HepG2 (cell line): Measurements from ENCODE around the gene HLF. TPM values are rescaled to one million over a fixed set of nuclear protein-coding genes. Genes with fewer than 3 reads are reported as not detected.

Experiments
- ATF7 ChIP-seq, 2 experiments: fragments of 450-650 bp in 1 of 2; sonication (generic) in 1 of 2; formaldehyde crosslinking in 1 of 2; IDR thresholded peaks; 2 replicates each; pipeline versions ENCODE4 v1.4.0 to v1.6.1; 2016 to 2020; ENCODE audit warnings: antibody characterized with exemption in 1 of 2, mild to moderate bottlenecking in 1 of 2, missing genetic modification reagents in 1 of 2
- ETV5 ChIP-seq: IDR thresholded peaks from 2 replicates; pipeline ENCODE4 v1.6.1; 2018; ENCODE audit warnings: missing biosample characterization, missing genetic modification reagents, inconsistent platforms, borderline replicate concordance
- MEIS2 ChIP-seq: sonication (generic); formaldehyde crosslinking; IDR thresholded peaks from 2 replicates; pipeline ENCODE4 v1.9.0; 2021; ENCODE audit warnings: mild to moderate bottlenecking, missing genetic modification reagents
- MXI1 ChIP-seq: IDR thresholded peaks from 3 replicates; pipeline ENCODE4 v1.6.1; 2012; ENCODE audit warnings: low read depth, low read length, inconsistent platforms, borderline replicate concordance
- MYC ChIP-seq: sonication (generic); formaldehyde crosslinking; IDR thresholded peaks from 2 replicates; pipeline ENCODE4 v1.9.0; 2021; ENCODE audit warnings: missing genetic modification reagents, borderline replicate concordance
- NR2C2 ChIP-seq: sonication (generic); formaldehyde crosslinking; IDR thresholded peaks from 2 replicates; pipeline ENCODE4 v1.4.0; 2020; ENCODE audit warnings: missing genetic modification reagents, mild to moderate bottlenecking, moderate library complexity, borderline replicate concordance
- REL ChIP-seq: sonication (generic); formaldehyde crosslinking; conservative IDR thresholded peaks from 2 replicates; pipeline ENCODE4 v1.8.0; 2022; ENCODE audit warnings: mild to moderate bottlenecking, missing genetic modification reagents, moderate library complexity
- SOX13 ChIP-seq, 3 experiments: fragments of 450-650 bp in 1 of 3; sonication (generic) in 1 of 3; formaldehyde crosslinking in 1 of 3; IDR thresholded peaks in 2 of 3; conservative IDR thresholded peaks in 1 of 3; 2 replicates each; pipeline versions ENCODE4 v1.5.0 to v1.6.1; 2016 to 2020; ENCODE audit warnings: antibody characterized with exemption in 1 of 3, mild to moderate bottlenecking in 1 of 3, missing compliant biosample characterization in 1 of 3, missing genetic modification reagents in 1 of 3, moderate library complexity in 1 of 3
- SP5 ChIP-seq: IDR thresholded peaks from 2 replicates; pipeline ENCODE4 v1.6.1; 2016; ENCODE audit warnings: low read depth, borderline replicate concordance
- TOPORS ChIP-seq: sonication (generic); formaldehyde crosslinking; IDR thresholded peaks from 2 replicates; pipeline ENCODE4 v1.8.0; 2023; ENCODE audit warnings: mild to moderate bottlenecking, missing genetic modification reagents
- ZFP41 ChIP-seq: sonication (generic); formaldehyde crosslinking; IDR thresholded peaks from 2 replicates; pipeline ENCODE4 v1.4.0; 2020; ENCODE audit warnings: mild to moderate bottlenecking, missing genetic modification reagents, borderline replicate concordance
- ZNF224 ChIP-seq: sonication (generic); formaldehyde crosslinking; IDR thresholded peaks from 2 replicates; pipeline ENCODE4 v1.5.0; 2020; ENCODE audit warnings: mild to moderate bottlenecking, missing genetic modification reagents
- ZNF501 ChIP-seq: sonication (generic); formaldehyde crosslinking; IDR thresholded peaks from 2 replicates; pipeline ENCODE4 v1.5.1; 2020; ENCODE audit warnings: mild to moderate bottlenecking, moderate library complexity, missing genetic modification reagents
- ZNF550 ChIP-seq: sonication (generic); formaldehyde crosslinking; IDR thresholded peaks from 2 replicates; pipeline ENCODE4 v1.4.0; 2020; ENCODE audit warnings: mild to moderate bottlenecking, missing genetic modification reagents, borderline replicate concordance
- ZNF619 ChIP-seq: sonication (generic); formaldehyde crosslinking; IDR thresholded peaks from 2 replicates; pipeline ENCODE4 v1.4.0; 2020; ENCODE audit warnings: mild to moderate bottlenecking, missing genetic modification reagents
- polyA plus RNA-seq, 8 experiments: library from polyadenylated mRNA; depleted of rRNA in 3 of 8; stranded (reverse) in 7 of 8; unstranded in 1 of 8; fragments of >200 nt; fragmentation: Illumina TruSeq in 4 of 8; extraction: Trizol in 4 of 8; gene quantifications; 2 replicates each; pipeline versions ENCODE4 v1.2.1 to v1.2.3, GENCODE V29; 2011 to 2016; ENCODE audit warnings: low read depth in 4 of 8, missing spikeins in 1 of 8, mixed read lengths in 1 of 8; ENCODE audit not compliant: insufficient read depth in 1 of 8
- total RNA-seq, 5 experiments: library from RNA; depleted of rRNA; stranded (reverse); fragments of >200 nt; fragmentation: Illumina TruSeq; extraction: Trizol; gene quantifications; 2 replicates each; pipeline ENCODE4 v1.2.3, GENCODE V29; 2016; ENCODE audit warnings: low read depth in 1 of 5
- TF ChIP-seq, protein P1 (sequence below): sonication (generic); formaldehyde crosslinking; IDR thresholded peaks from 2 replicates; pipeline ENCODE4 v1.4.0; 2020; ENCODE audit warnings: missing genetic modification reagents
- TF ChIP-seq, protein P2 (sequence below): sonication (generic); formaldehyde crosslinking; IDR thresholded peaks from 2 replicates; pipeline ENCODE4 v1.5.0; 2020; ENCODE audit warnings: mild to moderate bottlenecking, missing genetic modification reagents
- TF ChIP-seq, protein P3 (sequence below): sonication (generic); formaldehyde crosslinking; IDR thresholded peaks from 2 replicates; pipeline ENCODE4 v1.8.0; 2022; ENCODE audit warnings: mild to moderate bottlenecking, missing genetic modification reagents, borderline replicate concordance
- TF ChIP-seq, protein P4 (sequence below): sonication (generic); formaldehyde crosslinking; IDR thresholded peaks from 2 replicates; pipeline ENCODE4 v1.8.1; 2022; ENCODE audit warnings: mild to moderate bottlenecking, missing genetic modification reagents
- TF ChIP-seq, protein P5 (sequence below): sonication (generic); formaldehyde crosslinking; IDR thresholded peaks from 2 replicates; pipeline ENCODE4 v1.5.1; 2020; ENCODE audit warnings: missing genetic modification reagents, mild to moderate bottlenecking, borderline replicate concordance

Gene HLF
- total and polyA plus RNA-seq, 2 of the 13 experiments (the other 11 are each of a cell fraction or from before 2014, with no cell fraction given), result 202 to 346 TPM

DNA sequence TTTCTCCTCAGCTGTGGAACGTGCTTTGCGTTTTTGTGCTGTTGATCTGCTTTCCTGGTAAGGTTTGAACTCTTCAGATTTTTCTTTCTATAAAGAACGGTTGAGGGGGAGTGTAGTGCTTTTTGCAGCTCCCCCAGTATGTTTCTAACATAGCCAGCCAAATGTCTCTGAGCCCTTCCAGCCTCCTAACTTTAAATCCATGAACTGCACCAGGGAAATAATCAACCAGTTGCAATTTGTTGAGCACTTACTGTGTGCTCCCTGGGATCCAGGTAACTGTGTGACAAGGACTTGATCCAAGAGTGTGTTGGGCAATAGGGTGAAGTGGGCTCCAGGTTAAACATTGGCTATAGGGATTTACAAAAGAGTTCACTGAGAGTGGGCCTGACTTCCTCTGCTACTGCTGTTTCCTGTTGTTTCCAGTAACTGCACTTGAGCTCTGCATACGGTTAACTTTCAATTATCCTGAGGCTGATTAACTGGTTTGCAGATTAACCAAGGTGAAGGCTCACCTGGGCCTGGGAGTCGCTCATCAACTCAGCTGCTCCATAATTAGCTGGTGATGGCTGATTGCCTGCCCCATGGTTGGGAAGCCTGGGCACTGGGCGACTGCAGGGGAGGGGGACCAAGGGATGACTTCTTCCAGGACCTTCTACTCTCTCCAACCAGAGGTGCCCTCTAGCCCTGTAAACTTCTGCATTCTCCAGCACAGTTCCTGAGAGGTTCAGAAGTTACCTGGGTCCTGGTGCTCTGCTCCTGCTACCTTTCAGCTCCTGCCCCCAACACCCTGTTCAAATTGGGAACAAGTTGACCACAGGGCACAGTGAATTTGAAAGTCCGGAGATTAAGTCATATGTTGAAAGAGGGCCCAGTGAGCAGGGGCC is 19.5 kb downstream of the HLF start (continued):
- TF ChIP-seq TOPORS (CRISPR knock-in tag) (no peak; the same call in 1 of the 2 replicates), MXI1 (no peak), REL (peak; percentile 83), ZNF501 (peak; percentile 76), NR2C2 (CRISPR knock-in tag) (peak; percentile 73), SOX13 (IDR thresholded peaks at IDR 0.05) (peak; percentile 71), SOX13 (CRISPR knock-in tag; conservative IDR thresholded peaks at IDR 0.05 in 1 of 2, IDR thresholded peaks at IDR 0.05 in 1 of 2) (peak in 1 of 2 experiments; percentile 94; a peak in 2 of 4 replicates), ETV5 (peak; percentile 99), SP5 (CRISPR knock-in tag) (peak; percentile 71), MYC (CRISPR knock-in tag) (0 out of 2 replicates have a peak, but pooled peaks have one; percentile 19), ZNF550 (CRISPR knock-in tag) (no peak), MEIS2 (CRISPR knock-in tag) (peak; percentile 98), ZNF224 (CRISPR knock-in tag) (peak; percentile 50; the same call in 1 of the 2 replicates), ZFP41 (CRISPR knock-in tag) (no peak), ZNF619 (CRISPR knock-in tag) (peak; percentile 16; the same call in 1 of the 2 replicates), ATF7 (IDR thresholded peaks at IDR 0.05) (no peak), ATF7 (CRISPR knock-in tag; IDR thresholded peaks at IDR 0.05) (peak; percentile 78; the same call in 1 of the 2 replicates)
- TF ChIP-seq, protein P1, sequence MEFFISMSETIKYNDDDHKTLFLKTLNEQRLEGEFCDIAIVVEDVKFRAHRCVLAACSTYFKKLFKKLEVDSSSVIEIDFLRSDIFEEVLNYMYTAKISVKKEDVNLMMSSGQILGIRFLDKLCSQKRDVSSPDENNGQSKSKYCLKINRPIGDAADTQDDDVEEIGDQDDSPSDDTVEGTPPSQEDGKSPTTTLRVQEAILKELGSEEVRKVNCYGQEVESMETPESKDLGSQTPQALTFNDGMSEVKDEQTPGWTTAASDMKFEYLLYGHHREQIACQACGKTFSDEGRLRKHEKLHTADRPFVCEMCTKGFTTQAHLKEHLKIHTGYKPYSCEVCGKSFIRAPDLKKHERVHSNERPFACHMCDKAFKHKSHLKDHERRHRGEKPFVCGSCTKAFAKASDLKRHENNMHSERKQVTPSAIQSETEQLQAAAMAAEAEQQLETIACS (CRISPR knock-in tag), result no peak
- TF ChIP-seq, protein P2, sequence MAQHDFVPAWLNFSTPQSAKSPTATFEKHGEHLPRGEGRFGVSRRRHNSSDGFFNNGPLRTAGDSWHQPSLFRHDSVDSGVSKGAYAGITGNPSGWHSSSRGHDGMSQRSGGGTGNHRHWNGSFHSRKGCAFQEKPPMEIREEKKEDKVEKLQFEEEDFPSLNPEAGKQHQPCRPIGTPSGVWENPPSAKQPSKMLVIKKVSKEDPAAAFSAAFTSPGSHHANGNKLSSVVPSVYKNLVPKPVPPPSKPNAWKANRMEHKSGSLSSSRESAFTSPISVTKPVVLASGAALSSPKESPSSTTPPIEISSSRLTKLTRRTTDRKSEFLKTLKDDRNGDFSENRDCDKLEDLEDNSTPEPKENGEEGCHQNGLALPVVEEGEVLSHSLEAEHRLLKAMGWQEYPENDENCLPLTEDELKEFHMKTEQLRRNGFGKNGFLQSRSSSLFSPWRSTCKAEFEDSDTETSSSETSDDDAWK (CRISPR knock-in tag), result no peak
- TF ChIP-seq, protein P3, sequence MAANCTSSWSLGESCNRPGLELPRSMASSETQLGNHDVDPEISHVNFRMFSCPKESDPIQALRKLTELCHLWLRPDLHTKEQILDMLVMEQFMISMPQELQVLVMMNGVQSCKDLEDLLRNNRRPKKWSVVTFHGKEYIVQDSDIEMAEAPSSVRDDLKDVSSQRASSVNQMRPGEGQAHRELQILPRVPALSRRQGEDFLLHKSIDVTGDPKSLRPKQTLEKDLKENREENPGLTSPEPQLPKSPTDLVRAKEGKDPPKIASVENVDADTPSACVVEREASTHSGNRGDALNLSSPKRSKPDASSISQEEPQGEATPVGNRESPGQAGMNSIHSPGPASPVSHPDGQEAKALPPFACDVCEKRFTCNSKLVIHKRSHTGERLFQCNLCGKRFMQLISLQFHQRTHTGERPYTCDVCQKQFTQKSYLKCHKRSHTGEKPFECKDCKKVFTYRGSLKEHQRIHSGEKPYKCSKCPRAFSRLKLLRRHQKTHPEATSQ, result peak; percentile 21; the same call in 1 of the 2 replicates
- TF ChIP-seq, protein P4, sequence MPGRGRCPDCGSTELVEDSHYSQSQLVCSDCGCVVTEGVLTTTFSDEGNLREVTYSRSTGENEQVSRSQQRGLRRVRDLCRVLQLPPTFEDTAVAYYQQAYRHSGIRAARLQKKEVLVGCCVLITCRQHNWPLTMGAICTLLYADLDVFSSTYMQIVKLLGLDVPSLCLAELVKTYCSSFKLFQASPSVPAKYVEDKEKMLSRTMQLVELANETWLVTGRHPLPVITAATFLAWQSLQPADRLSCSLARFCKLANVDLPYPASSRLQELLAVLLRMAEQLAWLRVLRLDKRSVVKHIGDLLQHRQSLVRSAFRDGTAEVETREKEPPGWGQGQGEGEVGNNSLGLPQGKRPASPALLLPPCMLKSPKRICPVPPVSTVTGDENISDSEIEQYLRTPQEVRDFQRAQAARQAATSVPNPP (CRISPR knock-in tag), result peak; percentile 78
- TF ChIP-seq, protein P5, sequence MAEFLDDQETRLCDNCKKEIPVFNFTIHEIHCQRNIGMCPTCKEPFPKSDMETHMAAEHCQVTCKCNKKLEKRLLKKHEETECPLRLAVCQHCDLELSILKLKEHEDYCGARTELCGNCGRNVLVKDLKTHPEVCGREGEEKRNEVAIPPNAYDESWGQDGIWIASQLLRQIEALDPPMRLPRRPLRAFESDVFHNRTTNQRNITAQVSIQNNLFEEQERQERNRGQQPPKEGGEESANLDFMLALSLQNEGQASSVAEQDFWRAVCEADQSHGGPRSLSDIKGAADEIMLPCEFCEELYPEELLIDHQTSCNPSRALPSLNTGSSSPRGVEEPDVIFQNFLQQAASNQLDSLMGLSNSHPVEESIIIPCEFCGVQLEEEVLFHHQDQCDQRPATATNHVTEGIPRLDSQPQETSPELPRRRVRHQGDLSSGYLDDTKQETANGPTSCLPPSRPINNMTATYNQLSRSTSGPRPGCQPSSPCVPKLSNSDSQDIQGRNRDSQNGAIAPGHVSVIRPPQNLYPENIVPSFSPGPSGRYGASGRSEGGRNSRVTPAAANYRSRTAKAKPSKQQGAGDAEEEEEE, result peak; percentile 52; the same call in 1 of the 2 replicates
